ENCODE results near the gene VTI1A. TPM values are rescaled to one million over a fixed set of nuclear protein-coding genes. Genes with fewer than 3 reads are reported as not detected.

VTI1A gene
- total and polyA plus RNA-seq, 2 of the 13 experiments (the other 11 are each of a cell fraction or from before 2014, with no cell fraction given), result 11.7 to 32.7 TPM

GRCh38 chr10:112728118-112728883, 281.3 kb downstream of the VTI1A start (continued):
- TF ChIP-seq ZBED4 (CRISPR knock-in tag; IDR thresholded peaks at IDR 0.05; ENCODE audit: borderline replicate concordance) (peak; percentile 86; the same call in 1 of the 2 replicates), RFX1 (IDR thresholded peaks at IDR 0.05) (no peak), ONECUT2 (CRISPR knock-in tag; IDR thresholded peaks at IDR 0.05) (peak; percentile 54; the same call in 1 of the 2 replicates), ISL2 (CRISPR knock-in tag; IDR thresholded peaks at IDR 0.05) (peak; percentile 88), TCF7 (IDR thresholded peaks at IDR 0.05; ENCODE audit: low read depth) (peak; percentile 74), HOXA5 (CRISPR knock-in tag; IDR thresholded peaks at IDR 0.05) (0 out of 2 replicates have a peak, but pooled peaks have one; percentile 57), KDM5A (IDR thresholded peaks at IDR 0.05; ENCODE audit: borderline replicate concordance, low read length) (peak; percentile 50; the same call in 1 of the 2 replicates), ZNF652 (CRISPR knock-in tag; IDR thresholded peaks at IDR 0.05; ENCODE audit: borderline replicate concordance, low read depth) (peak; percentile 48; the same call in 1 of the 2 replicates), WIZ (CRISPR knock-in tag; IDR thresholded peaks at IDR 0.05) (no peak), ZNF292 (CRISPR knock-in tag; IDR thresholded peaks at IDR 0.05; ENCODE audit: borderline replicate concordance, low read depth) (0 out of 2 replicates have a peak, but pooled peaks have one; percentile 51), SSRP1 (CRISPR knock-in tag; IDR thresholded peaks at IDR 0.05) (peak; percentile 10; the same call in 1 of the 2 replicates), POLR2A (IDR thresholded peaks at IDR 0.05; ENCODE audit: insufficient read depth in 1 of 2, low read depth in 2 of 2, low read length in 2 of 2) (0 out of 4 replicates have a peak, but pooled peaks of 1 of the 2 experiments have one; percentile 18), SUZ12 (IDR thresholded peaks at IDR 0.05; ENCODE audit: low read depth, low read length) (no peak), GMEB2 (CRISPR knock-in tag; IDR thresholded peaks at IDR 0.05; ENCODE audit: low read depth) (no peak), MIER2 (CRISPR knock-in tag; IDR thresholded peaks at IDR 0.05) (0 out of 2 replicates have a peak, but pooled peaks have one; percentile 37), KDM6A (CRISPR knock-in tag; IDR thresholded peaks at IDR 0.05; ENCODE audit: low read depth) (peak; percentile 89), NAIF1 (CRISPR knock-in tag; IDR thresholded peaks at IDR 0.05; ENCODE audit: borderline replicate concordance) (0 out of 2 replicates have a peak, but pooled peaks have one; percentile 28), ZNF607 (CRISPR knock-in tag; IDR thresholded peaks at IDR 0.05; ENCODE audit: borderline replicate concordance) (no peak)
- TF ChIP-seq, protein P1, sequence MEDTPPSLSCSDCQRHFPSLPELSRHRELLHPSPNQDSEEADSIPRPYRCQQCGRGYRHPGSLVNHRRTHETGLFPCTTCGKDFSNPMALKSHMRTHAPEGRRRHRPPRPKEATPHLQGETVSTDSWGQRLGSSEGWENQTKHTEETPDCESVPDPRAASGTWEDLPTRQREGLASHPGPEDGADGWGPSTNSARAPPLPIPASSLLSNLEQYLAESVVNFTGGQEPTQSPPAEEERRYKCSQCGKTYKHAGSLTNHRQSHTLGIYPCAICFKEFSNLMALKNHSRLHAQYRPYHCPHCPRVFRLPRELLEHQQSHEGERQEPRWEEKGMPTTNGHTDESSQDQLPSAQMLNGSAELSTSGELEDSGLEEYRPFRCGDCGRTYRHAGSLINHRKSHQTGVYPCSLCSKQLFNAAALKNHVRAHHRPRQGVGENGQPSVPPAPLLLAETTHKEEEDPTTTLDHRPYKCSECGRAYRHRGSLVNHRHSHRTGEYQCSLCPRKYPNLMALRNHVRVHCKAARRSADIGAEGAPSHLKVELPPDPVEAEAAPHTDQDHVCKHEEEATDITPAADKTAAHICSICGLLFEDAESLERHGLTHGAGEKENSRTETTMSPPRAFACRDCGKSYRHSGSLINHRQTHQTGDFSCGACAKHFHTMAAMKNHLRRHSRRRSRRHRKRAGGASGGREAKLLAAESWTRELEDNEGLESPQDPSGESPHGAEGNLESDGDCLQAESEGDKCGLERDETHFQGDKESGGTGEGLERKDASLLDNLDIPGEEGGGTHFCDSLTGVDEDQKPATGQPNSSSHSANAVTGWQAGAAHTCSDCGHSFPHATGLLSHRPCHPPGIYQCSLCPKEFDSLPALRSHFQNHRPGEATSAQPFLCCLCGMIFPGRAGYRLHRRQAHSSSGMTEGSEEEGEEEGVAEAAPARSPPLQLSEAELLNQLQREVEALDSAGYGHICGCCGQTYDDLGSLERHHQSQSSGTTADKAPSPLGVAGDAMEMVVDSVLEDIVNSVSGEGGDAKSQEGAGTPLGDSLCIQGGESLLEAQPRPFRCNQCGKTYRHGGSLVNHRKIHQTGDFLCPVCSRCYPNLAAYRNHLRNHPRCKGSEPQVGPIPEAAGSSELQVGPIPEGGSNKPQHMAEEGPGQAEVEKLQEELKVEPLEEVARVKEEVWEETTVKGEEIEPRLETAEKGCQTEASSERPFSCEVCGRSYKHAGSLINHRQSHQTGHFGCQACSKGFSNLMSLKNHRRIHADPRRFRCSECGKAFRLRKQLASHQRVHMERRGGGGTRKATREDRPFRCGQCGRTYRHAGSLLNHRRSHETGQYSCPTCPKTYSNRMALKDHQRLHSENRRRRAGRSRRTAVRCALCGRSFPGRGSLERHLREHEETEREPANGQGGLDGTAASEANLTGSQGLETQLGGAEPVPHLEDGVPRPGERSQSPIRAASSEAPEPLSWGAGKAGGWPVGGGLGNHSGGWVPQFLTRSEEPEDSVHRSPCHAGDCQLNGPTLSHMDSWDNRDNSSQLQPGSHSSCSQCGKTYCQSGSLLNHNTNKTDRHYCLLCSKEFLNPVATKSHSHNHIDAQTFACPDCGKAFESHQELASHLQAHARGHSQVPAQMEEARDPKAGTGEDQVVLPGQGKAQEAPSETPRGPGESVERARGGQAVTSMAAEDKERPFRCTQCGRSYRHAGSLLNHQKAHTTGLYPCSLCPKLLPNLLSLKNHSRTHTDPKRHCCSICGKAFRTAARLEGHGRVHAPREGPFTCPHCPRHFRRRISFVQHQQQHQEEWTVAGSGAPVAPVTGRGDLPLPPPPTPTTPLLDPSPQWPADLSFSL (CRISPR knock-in tag; IDR thresholded peaks at IDR 0.05), result peak; percentile 69; the same call in 1 of the 2 replicates

Data from HepG2 (cell line).